Astrocyte (in vitro differentiated cells and primary cell): ENCODE results near the gene POLR3C. TPM values are rescaled to one million over a fixed set of nuclear protein-coding genes. Genes with fewer than 3 reads are reported as not detected.
"Not testable (repeated sequence)": the region's sequence is repeated elsewhere in the genome, so short reads cannot be mapped to it uniquely, and the experiment has no call there.

Experiments
- DNase-seq: peaks from one replicate; pipeline ENCODE4 v3.0.0-alpha.2; 2010; ENCODE audit warnings: low read depth
- FAIRE-seq: peaks from 2 replicates; lab custom pipeline; 2011; peaks lifted over from hg19 to GRCh38; lab: Jason Lieb, UNC
- H2AFZ ChIP-seq: 2 replicates; pipeline ENCODE4 v1.6.0; 2012; ENCODE audit warnings: low read depth, low read length, inconsistent platforms
- H3K27ac ChIP-seq: 2 replicates; pipeline ENCODE4 v1.5.1; 2011; ENCODE audit warnings: low read depth, low read length, inconsistent platforms
- H3K27me3 ChIP-seq: 2 replicates; pipeline ENCODE4 v1.6.0; 2011; ENCODE audit warnings: low read length, inconsistent platforms; ENCODE audit not compliant: insufficient read depth
- H3K36me3 ChIP-seq: 2 replicates; pipeline ENCODE4 v1.5.1; 2011; ENCODE audit warnings: low read length, inconsistent platforms; ENCODE audit not compliant: insufficient read depth
- H3K4me1 ChIP-seq: 2 replicates; pipeline ENCODE4 v1.5.1; 2011; ENCODE audit warnings: low read length, inconsistent platforms; ENCODE audit not compliant: insufficient read depth
- H3K4me2 ChIP-seq: 2 replicates; pipeline ENCODE4 v1.6.0; 2012; ENCODE audit warnings: low read length, inconsistent platforms
- H3K4me3 ChIP-seq: 2 replicates; pipeline ENCODE4 v1.5.1; 2011; ENCODE audit warnings: low read depth, mild to moderate bottlenecking, low read length, inconsistent platforms; ENCODE audit not compliant: insufficient read depth
- H3K79me2 ChIP-seq: 2 replicates; pipeline ENCODE4 v1.6.0; 2012; ENCODE audit warnings: mild to moderate bottlenecking, low read length, inconsistent platforms; ENCODE audit not compliant: insufficient read depth
- H3K9ac ChIP-seq: 2 replicates; pipeline ENCODE4 v1.6.0; 2012; ENCODE audit warnings: mild to moderate bottlenecking, low read length, inconsistent platforms
- H3K9me3 ChIP-seq: 2 replicates; pipeline ENCODE4 v1.5.1; 2012; ENCODE audit warnings: low read depth, mild to moderate bottlenecking, low read length, inconsistent platforms; ENCODE audit not compliant: insufficient read depth
- H4K20me1 ChIP-seq: 2 replicates; pipeline ENCODE4 v1.6.0; 2012; ENCODE audit warnings: low read length, inconsistent platforms; ENCODE audit not compliant: insufficient read depth
- H3K27ac Mint-ChIP-seq: one replicate; pipeline ENCODE4 v1.8.0; 2021; ENCODE audit warnings: mild to moderate bottlenecking, mixed read lengths; ENCODE audit not compliant: unreplicated experiment
- H3K27me3 Mint-ChIP-seq: one replicate; pipeline ENCODE4 v1.8.0; 2021; ENCODE audit warnings: low read depth, mixed read lengths; ENCODE audit not compliant: unreplicated experiment
- H3K36me3 Mint-ChIP-seq: one replicate; pipeline ENCODE4 v1.8.0; 2021; ENCODE audit warnings: low read depth, mixed read lengths; ENCODE audit not compliant: unreplicated experiment
- H3K4me1 Mint-ChIP-seq: one replicate; pipeline ENCODE4 v1.8.0; 2021; ENCODE audit warnings: low read depth, mixed read lengths; ENCODE audit not compliant: unreplicated experiment
- H3K4me3 Mint-ChIP-seq: one replicate; pipeline ENCODE4 v1.8.0; 2021; ENCODE audit warnings: mild to moderate bottlenecking, moderate library complexity, mixed read lengths; ENCODE audit not compliant: unreplicated experiment
- H3K9me3 Mint-ChIP-seq: one replicate; pipeline ENCODE4 v1.8.0; 2021; ENCODE audit warnings: mild to moderate bottlenecking, mixed read lengths; ENCODE audit not compliant: unreplicated experiment
- EZH2 ChIP-seq: IDR thresholded peaks from 2 replicates; pipeline ENCODE4 v1.6.1; 2012; ENCODE audit warnings: mild to moderate bottlenecking, low read length, inconsistent platforms; ENCODE audit not compliant: insufficient read depth
- total RNA-seq: library from RNA; stranded (reverse); gene quantifications from 2 replicates; pipeline ENCODE4 v1.2.1, GENCODE V29; 2021
- TF ChIP-seq, protein P1 (sequence below): IDR thresholded peaks from 2 replicates; pipeline ENCODE4 v1.5.1; 2011; ENCODE audit warnings: low read depth, mild to moderate bottlenecking, inconsistent platforms, low read length, moderate library complexity; ENCODE audit not compliant: insufficient read depth

The POLR3C gene
- total RNA-seq, 1 donor from 2014 or later, result 43.3 TPM

- no peak overlapping the region for H2AFZ ChIP-seq
- TF ChIP-seq, protein P1, sequence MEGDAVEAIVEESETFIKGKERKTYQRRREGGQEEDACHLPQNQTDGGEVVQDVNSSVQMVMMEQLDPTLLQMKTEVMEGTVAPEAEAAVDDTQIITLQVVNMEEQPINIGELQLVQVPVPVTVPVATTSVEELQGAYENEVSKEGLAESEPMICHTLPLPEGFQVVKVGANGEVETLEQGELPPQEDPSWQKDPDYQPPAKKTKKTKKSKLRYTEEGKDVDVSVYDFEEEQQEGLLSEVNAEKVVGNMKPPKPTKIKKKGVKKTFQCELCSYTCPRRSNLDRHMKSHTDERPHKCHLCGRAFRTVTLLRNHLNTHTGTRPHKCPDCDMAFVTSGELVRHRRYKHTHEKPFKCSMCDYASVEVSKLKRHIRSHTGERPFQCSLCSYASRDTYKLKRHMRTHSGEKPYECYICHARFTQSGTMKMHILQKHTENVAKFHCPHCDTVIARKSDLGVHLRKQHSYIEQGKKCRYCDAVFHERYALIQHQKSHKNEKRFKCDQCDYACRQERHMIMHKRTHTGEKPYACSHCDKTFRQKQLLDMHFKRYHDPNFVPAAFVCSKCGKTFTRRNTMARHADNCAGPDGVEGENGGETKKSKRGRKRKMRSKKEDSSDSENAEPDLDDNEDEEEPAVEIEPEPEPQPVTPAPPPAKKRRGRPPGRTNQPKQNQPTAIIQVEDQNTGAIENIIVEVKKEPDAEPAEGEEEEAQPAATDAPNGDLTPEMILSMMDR, result no peak
- TF ChIP-seq EZH2, result no peak
- Mint-ChIP-seq H3K4me1 (peaks cover 12% of the 10 kb centered on the region), H3K36me3 (peaks cover 43% of the 10 kb centered on the region), H3K9me3 (no peaks in the 10 kb centered on the region), H3K27me3 (no peaks in the 10 kb centered on the region), H3K4me3 (no peak overlapping the region), H3K27ac (peak overlapping the region; percentile 7)
- peaks cover 47% of the 10 kb centered on the region for H3K36me3 ChIP-seq
- peaks cover 4% of the 10 kb centered on the region for H4K20me1 ChIP-seq
- H3K9ac ChIP-seq, result no peak overlapping the region
- H3K4me1 ChIP-seq, result peaks cover 3% of the 10 kb centered on the region
- no peak overlapping the region for H3K4me3 ChIP-seq
- no peaks in the 10 kb centered on the region for H3K27me3 ChIP-seq
- H3K4me2 ChIP-seq, result no peak overlapping the region
- DNase-seq (no peak), FAIRE-seq (no peak)
- H3K9me3 ChIP-seq, result no peaks in the 10 kb centered on the region
- H3K27ac ChIP-seq, result no peak overlapping the region
- H3K79me2 ChIP-seq, result peaks cover 31% of the 10 kb centered on the region
These were observed 4.5 kb downstream of the POLR3C start for GRCh38 chr1:145828367-145829026.

- not testable (repeated sequence) for H3K4me2 ChIP-seq, DNase-seq, H3K4me1 Mint-ChIP-seq, H3K9me3 Mint-ChIP-seq, H3K27ac ChIP-seq, H4K20me1 ChIP-seq, H3K4me1 ChIP-seq, H3K9me3 ChIP-seq, H3K9ac ChIP-seq, H2AFZ ChIP-seq, H3K4me3 Mint-ChIP-seq, FAIRE-seq, H3K4me3 ChIP-seq, H3K27me3 Mint-ChIP-seq, H3K27me3 ChIP-seq, H3K27ac Mint-ChIP-seq
- peaks cover 56% of the 10 kb centered on the region for H3K36me3 ChIP-seq
- H3K36me3 Mint-ChIP-seq, result peaks cover 44% of the 10 kb centered on the region
- peaks cover 13% of the 10 kb centered on the region for H3K79me2 ChIP-seq
These were observed 6.8 kb downstream of the POLR3C start for GRCh38 chr1:145830810-145831209.

DNA sequence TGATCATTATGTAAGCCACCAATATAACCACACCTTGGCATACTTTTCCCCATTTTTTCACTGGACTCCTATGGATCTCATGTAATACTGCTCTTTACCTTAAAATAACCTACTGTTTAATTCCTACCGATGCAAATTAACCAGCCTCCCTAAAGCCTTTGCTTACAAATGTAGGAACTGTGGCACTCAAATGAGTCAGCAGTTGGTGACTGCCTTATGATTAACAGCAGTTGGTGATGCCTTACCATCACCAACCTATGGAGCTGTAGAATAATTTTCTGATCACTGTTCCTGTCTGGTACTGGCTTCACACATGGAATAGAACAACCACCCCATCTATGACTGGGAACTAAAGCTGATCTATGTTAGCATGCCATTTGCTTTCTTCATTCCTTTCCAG is 13.7 kb downstream of the POLR3C start:
- no peaks in the 10 kb centered on the region for H3K79me2 ChIP-seq
- no peak overlapping the region for H3K4me3 ChIP-seq
- H3K36me3 Mint-ChIP-seq, result peaks cover 23% of the 10 kb centered on the region
- no peaks in the 10 kb centered on the region for H3K4me1 Mint-ChIP-seq
- H4K20me1 ChIP-seq, result no peaks in the 10 kb centered on the region
- no peak overlapping the region for H3K27ac ChIP-seq
- no peak overlapping the region for H3K27ac Mint-ChIP-seq
- peaks cover 62% of the 10 kb centered on the region for H3K36me3 ChIP-seq
- FAIRE-seq, result no peak
- TF ChIP-seq EZH2, result no peak
- TF ChIP-seq, protein P1, result no peak
- H3K27me3 ChIP-seq, result no peaks in the 10 kb centered on the region
- DNase-seq, result no peak
- no peaks in the 10 kb centered on the region for H3K27me3 Mint-ChIP-seq
- H3K9me3 ChIP-seq, result no peaks in the 10 kb centered on the region
- H3K4me1 ChIP-seq, result no peaks in the 10 kb centered on the region
- H3K4me3 Mint-ChIP-seq, result no peak overlapping the region
- H3K4me2 ChIP-seq, result no peak overlapping the region
- no peaks in the 10 kb centered on the region for H3K9me3 Mint-ChIP-seq
- no peak overlapping the region for H2AFZ ChIP-seq
- no peak overlapping the region for H3K9ac ChIP-seq
